LNCaP clone FGC (cell line): ENCODE results near the gene TPP2.
A peak's percentile ranks its signal among the peaks of the same experiment; 100 is the strongest.

Experiments used
- DNase-seq: peaks from one replicate; pipeline ENCODE4 v3.0.0-alpha.2; 2011; ENCODE audit warnings: low read depth
- H3K4me3 ChIP-seq: 2 replicates; pipeline ENCODE4 v1.5.1; 2011; ENCODE audit warnings: mild to moderate bottlenecking, low read depth, low read length, control low read depth
- TF ChIP-seq, protein P1 (sequence below): IDR thresholded peaks from 2 replicates; pipeline ENCODE4 v1.5.1; 2012; ENCODE audit warnings: mild to moderate bottlenecking; ENCODE audit not compliant: control insufficient read depth, insufficient read depth; ENCODE audit errors: extremely low read depth

The TPP2 gene

GRCh38 chr13:102561933-102562332 is 34.9 kb upstream of the TPP2 start:
- H3K4me3 ChIP-seq: no peak overlapping the region
- no peak for DNase-seq
- TF ChIP-seq, protein P1, sequence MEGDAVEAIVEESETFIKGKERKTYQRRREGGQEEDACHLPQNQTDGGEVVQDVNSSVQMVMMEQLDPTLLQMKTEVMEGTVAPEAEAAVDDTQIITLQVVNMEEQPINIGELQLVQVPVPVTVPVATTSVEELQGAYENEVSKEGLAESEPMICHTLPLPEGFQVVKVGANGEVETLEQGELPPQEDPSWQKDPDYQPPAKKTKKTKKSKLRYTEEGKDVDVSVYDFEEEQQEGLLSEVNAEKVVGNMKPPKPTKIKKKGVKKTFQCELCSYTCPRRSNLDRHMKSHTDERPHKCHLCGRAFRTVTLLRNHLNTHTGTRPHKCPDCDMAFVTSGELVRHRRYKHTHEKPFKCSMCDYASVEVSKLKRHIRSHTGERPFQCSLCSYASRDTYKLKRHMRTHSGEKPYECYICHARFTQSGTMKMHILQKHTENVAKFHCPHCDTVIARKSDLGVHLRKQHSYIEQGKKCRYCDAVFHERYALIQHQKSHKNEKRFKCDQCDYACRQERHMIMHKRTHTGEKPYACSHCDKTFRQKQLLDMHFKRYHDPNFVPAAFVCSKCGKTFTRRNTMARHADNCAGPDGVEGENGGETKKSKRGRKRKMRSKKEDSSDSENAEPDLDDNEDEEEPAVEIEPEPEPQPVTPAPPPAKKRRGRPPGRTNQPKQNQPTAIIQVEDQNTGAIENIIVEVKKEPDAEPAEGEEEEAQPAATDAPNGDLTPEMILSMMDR: no peak

GRCh38 chr13:102563267-102563666 is 33.5 kb upstream of the TPP2 start:
- no peak overlapping the region for H3K4me3 ChIP-seq
- DNase-seq: no peak
- TF ChIP-seq, protein P1: no peak

DNA sequence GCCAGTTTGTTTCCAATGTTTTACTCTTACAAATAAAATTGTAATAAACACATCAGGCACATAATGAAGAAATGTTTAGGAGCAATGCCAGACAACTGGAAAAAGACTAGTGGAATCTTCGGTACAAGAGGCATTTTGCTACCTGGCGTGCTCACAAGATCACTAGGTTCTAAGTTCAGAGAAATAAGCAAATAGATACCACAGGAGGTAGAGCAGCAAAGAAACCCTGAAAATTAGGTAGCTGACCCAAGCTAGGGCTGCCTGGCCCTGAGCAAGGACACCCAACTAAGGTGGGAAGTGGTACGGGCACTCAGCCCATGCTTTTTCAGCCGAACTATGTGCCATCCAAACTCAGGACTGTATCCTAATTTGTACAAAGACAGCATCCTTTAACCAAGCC is 32.2 kb upstream of the TPP2 start:
- TF ChIP-seq, protein P1: no peak
- DNase-seq: no peak
- H3K4me3 ChIP-seq: no peak overlapping the region

GRCh38 chr13:102566513-102566912 is 30.3 kb upstream of the TPP2 start:
- DNase-seq: no peak
- H3K4me3 ChIP-seq: no peak overlapping the region
- TF ChIP-seq, protein P1: no peak

GRCh38 chr13:102567857-102568256 is 28.9 kb upstream of the TPP2 start:
- TF ChIP-seq, protein P1: no peak
- H3K4me3 ChIP-seq: no peak overlapping the region
- DNase-seq: no peak

- TF ChIP-seq, protein P1: no peak
- DNase-seq: no peak
- H3K4me3 ChIP-seq: no peak overlapping the region
These were observed 27.3 kb upstream of the TPP2 start for GRCh38 chr13:102569488-102569887.

DNA sequence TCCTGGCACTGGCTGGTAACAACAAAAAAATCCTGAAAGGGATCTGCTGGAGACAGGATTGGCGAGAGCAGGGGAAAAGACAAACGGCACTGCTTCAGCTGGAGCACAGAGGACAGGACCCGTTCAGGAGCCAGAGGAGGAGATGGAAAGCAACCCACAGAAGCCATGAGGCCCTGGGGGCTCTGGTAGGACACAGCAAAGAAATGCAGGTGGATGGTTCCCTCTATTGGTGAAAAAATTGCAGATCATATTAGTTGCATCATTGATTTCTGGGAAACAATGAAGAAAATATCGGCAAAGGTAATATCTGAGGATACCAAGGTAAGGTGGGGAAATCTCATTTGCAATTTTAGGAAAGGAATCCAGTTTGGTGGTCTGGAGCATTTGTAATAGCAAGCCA is 25.7 kb upstream of the TPP2 start:
- TF ChIP-seq, protein P1: 0 out of 2 replicates have a peak, but pooled peaks have one; percentile 11
- H3K4me3 ChIP-seq: no peak overlapping the region
- no peak for DNase-seq
